Right lobe of liver (tissue), 4 donors: ENCODE results near the gene GTF2I.

Experiments used
- POLR2A ChIP-seq: fragments of 450-650 bp; IDR thresholded peaks from one replicate; pipeline ENCODE4 v1.6.1; 2017; ENCODE audit warnings: antibody characterized with exemption, mild to moderate bottlenecking
- TF ChIP-seq, protein P1 (sequence below), 4 donors: fragments of 200-600 bp in 3 of 4; fragments of 450-650 bp in 1 of 4; IDR thresholded peaks; one replicate each; pipeline versions ENCODE4 v1.5.1 to v1.8.0; 2016 to 2022; ENCODE audit warnings: antibody characterized with exemption in 4 of 4, mild to moderate bottlenecking in 2 of 4
- donor health status: DM: no; HTN: no; CAD: no.
- donor health status: DM: no; HTN: no; CAD: no.
- donor health status: DM: no; HTN: yes; CAD: no.

DNA sequence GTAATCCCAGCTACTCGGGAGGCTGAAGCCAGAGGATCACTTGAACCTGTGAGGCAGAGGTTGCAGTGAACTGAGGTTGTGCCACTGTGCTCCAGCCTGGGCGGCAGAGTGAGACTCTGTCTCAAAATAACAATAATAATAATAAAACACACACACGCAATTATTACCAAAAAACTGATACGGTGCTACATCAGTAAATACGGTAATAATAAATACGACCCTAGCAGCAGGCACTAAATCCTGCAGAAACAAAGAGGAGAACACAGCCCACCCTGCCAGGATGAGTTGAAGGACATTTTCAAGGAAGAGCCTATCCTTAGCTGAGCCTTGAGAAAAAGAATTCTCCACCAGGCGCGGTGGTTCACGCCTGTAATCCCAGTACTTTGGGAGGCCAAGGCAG, 34.4 kb upstream of the GTF2I start:
- TF ChIP-seq, protein P1, sequence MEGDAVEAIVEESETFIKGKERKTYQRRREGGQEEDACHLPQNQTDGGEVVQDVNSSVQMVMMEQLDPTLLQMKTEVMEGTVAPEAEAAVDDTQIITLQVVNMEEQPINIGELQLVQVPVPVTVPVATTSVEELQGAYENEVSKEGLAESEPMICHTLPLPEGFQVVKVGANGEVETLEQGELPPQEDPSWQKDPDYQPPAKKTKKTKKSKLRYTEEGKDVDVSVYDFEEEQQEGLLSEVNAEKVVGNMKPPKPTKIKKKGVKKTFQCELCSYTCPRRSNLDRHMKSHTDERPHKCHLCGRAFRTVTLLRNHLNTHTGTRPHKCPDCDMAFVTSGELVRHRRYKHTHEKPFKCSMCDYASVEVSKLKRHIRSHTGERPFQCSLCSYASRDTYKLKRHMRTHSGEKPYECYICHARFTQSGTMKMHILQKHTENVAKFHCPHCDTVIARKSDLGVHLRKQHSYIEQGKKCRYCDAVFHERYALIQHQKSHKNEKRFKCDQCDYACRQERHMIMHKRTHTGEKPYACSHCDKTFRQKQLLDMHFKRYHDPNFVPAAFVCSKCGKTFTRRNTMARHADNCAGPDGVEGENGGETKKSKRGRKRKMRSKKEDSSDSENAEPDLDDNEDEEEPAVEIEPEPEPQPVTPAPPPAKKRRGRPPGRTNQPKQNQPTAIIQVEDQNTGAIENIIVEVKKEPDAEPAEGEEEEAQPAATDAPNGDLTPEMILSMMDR (IDR thresholded peaks at IDR 0.05) = no peak
- TF ChIP-seq POLR2A = no peak
